NCI-H748 (cell line): ENCODE measurements around the gene FNDC3B.
"Not testable (repeated sequence)": the region's sequence is repeated elsewhere in the genome, so short reads cannot be mapped to it uniquely, and the experiment has no call there.

Source experiments
- DNase-seq: peaks from one replicate; lab custom pipeline; 2025; ENCODE audit not compliant: unreplicated experiment; lab: John Stamatoyannopoulos, UW

The FNDC3B gene

GRCh38 chr3:172093581-172094443 is 54.4 kb downstream of the FNDC3B start:
- DNase-seq = not testable (repeated sequence)

- DNase-seq = no peak
Observed at GRCh38 chr3:172094621-172095557, 55.5 kb downstream of the FNDC3B start.

GRCh38 chr3:172096881-172097420 is 57.6 kb downstream of the FNDC3B start:
- peak; percentile 31 for DNase-seq

GRCh38 chr3:172097585-172097984 is 58.2 kb downstream of the FNDC3B start:
- DNase-seq = no peak

GRCh38 chr3:172098698-172099494 is 59.5 kb downstream of the FNDC3B start:
- DNase-seq = peak; percentile 85

- no peak for DNase-seq
Observed at GRCh38 chr3:172099495-172099808, 60.1 kb downstream of the FNDC3B start.

- DNase-seq = no peak
Observed at GRCh38 chr3:172100482-172100881, 61.1 kb downstream of the FNDC3B start.

- no peak for DNase-seq
Observed at GRCh38 chr3:172101107-172101506, 61.7 kb downstream of the FNDC3B start.

- peak; percentile 13 for DNase-seq
Observed at GRCh38 chr3:172102123-172102882, 62.9 kb downstream of the FNDC3B start.

GRCh38 chr3:172102883-172103310 is 63.5 kb downstream of the FNDC3B start:
- peak; percentile 13 for DNase-seq

- DNase-seq = peak; percentile 7
Observed at GRCh38 chr3:172103724-172104123, 64.3 kb downstream of the FNDC3B start.

- peak; percentile 85 for DNase-seq
Observed at GRCh38 chr3:172104471-172105072, 65.2 kb downstream of the FNDC3B start.

GRCh38 chr3:172106037-172106954 is 66.9 kb downstream of the FNDC3B start:
- DNase-seq = no peak

- no peak for DNase-seq
Observed at GRCh38 chr3:172106989-172107388, 67.6 kb downstream of the FNDC3B start.

GRCh38 chr3:172107403-172107802 is 68.0 kb downstream of the FNDC3B start:
- DNase-seq = no peak

GRCh38 chr3:172110127-172110779 is 70.9 kb downstream of the FNDC3B start:
- DNase-seq = no peak

- DNase-seq = peak; percentile 39
Observed at GRCh38 chr3:172111163-172111562, 71.8 kb downstream of the FNDC3B start.
